GM12891 (cell line): ENCODE results near the gene CLEC2B.

Experiments
- POLR2A ChIP-seq: IDR thresholded peaks from 2 replicates; pipeline ENCODE4 v1.6.1; 2011; ENCODE audit warnings: low read depth, low read length, control low read depth
- POLR2AphosphoS5 ChIP-seq: IDR thresholded peaks from 2 replicates; pipeline ENCODE4 v1.6.1; 2011; ENCODE audit warnings: low read depth, low read length, control low read depth
- POU2F2 ChIP-seq: IDR thresholded peaks from 2 replicates; pipeline ENCODE4 v1.6.1; 2011; ENCODE audit warnings: low read depth, mild to moderate bottlenecking, control low read depth, low read length, moderate library complexity
- TAF1 ChIP-seq: IDR thresholded peaks from 2 replicates; pipeline ENCODE4 v1.6.1; 2011; ENCODE audit warnings: low read depth, low read length, control low read depth

- TF ChIP-seq TAF1 (no peak), POLR2A (no peak), POLR2AphosphoS5 (no peak), POU2F2 (no peak)
Measured at GRCh38 chr12:9820281-9820930, 48.7 kb downstream of the CLEC2B start.
